Activated CD8-positive, alpha-beta memory T cell treated with anti-CD3 and anti-CD28 coated beads for 1 hour (primary cell): ENCODE results near the gene NTSR1.

Source experiments
- DNase-seq, 2 donors: peaks; one replicate each; pipeline ENCODE4 v3.0.0-alpha.2; 2020; ENCODE audit warnings: low read depth in 1 of 2; ENCODE audit errors: extremely low read depth in 1 of 2

NTSR1 gene

GRCh38 chr20:62708591-62709536, at the start of gene NTSR1:
NTSR1 (plus strand) TSS chr20:62708836; CDS start chr20:62709208, 372 bp downstream.
- DNase-seq = no peak

GRCh38 chr20:62659488-62660239, 49.0 kb upstream of the NTSR1 start:
- DNase-seq = no peak

GRCh38 chr20:62660240-62660615, 48.4 kb upstream of the NTSR1 start:
- no peak for DNase-seq

GRCh38 chr20:62660768-62661167, 47.9 kb upstream of the NTSR1 start:
- no peak for DNase-seq

- DNase-seq = no peak
These were observed 47.0 kb upstream of the NTSR1 start for GRCh38 chr20:62661647-62662046.

GRCh38 chr20:62662422-62662821, 46.2 kb upstream of the NTSR1 start:
- no peak for DNase-seq

GRCh38 chr20:62663145-62664018, 45.3 kb upstream of the NTSR1 start:
- DNase-seq = no peak

- DNase-seq = no peak
These were observed 44.3 kb upstream of the NTSR1 start for GRCh38 chr20:62664019-62664971.

- DNase-seq = no peak
These were observed 43.4 kb upstream of the NTSR1 start for GRCh38 chr20:62665153-62665754.

GRCh38 chr20:62665826-62666735, 42.6 kb upstream of the NTSR1 start:
- no peak for DNase-seq

GRCh38 chr20:62666736-62667529, 41.7 kb upstream of the NTSR1 start:
- DNase-seq = no peak

GRCh38 chr20:62667530-62668440, 40.9 kb upstream of the NTSR1 start:
- no peak for DNase-seq

- no peak for DNase-seq
These were observed 40.1 kb upstream of the NTSR1 start for GRCh38 chr20:62668441-62669027.

- no peak for DNase-seq
These were observed 39.4 kb upstream of the NTSR1 start for GRCh38 chr20:62669249-62669648.

GRCh38 chr20:62670156-62670555, 38.5 kb upstream of the NTSR1 start:
- no peak for DNase-seq

GRCh38 chr20:62670998-62671397, 37.6 kb upstream of the NTSR1 start:
- DNase-seq = no peak
